NOMO-1 treated with dmso at 0.1 percent for 144 hours (cell line): ENCODE measurements around the gene POU6F2.

Experiments used
- DNase-seq: peaks from one replicate; lab custom pipeline; 2025; ENCODE audit not compliant: unreplicated experiment; lab: John Stamatoyannopoulos, UW

The POU6F2 gene

DNA sequence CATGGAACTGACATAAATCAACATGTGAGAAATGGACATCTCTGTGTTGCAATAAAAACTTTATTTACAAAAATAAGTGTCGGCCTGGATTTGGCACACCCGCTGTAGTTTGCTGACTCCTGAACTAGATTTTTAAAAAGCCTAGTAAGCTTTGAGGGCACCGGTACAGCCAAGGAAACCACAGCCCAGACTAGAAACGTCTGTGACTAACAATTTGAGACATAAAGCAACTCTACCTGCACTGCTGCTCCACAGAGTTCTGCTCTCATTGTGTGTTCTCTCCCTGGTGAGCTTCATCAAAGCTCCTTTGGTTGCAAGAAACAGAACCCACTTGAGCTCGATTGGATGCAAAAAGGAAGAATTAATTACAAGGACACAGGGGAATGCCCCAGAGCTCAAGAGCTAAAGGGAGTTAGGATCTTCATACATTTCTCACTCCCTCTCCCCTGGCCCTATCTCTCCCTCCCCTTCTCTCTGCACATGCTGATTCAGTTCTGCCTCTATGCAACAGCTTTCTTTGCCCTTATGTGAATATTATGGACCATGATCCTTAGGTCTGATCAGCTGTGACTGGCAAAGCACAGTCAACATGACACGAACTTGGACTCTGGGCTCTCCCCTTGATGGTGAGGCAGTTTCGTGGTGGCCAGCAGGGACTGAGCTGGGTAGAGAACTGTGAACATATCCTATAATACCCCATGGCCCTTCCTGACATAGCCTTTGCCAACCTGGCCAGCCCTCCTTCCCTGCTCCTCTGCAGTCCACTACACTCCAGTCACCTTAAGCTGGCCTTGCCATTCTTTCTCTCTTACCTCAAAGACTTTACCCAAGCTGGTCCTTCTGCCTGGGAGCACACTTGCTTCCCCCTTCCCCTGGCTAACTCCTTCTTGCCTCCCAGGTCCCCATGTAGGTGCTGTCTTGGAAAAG, 511.0 kb downstream of the POU6F2 start:
- DNase-seq: no peak

DNA sequence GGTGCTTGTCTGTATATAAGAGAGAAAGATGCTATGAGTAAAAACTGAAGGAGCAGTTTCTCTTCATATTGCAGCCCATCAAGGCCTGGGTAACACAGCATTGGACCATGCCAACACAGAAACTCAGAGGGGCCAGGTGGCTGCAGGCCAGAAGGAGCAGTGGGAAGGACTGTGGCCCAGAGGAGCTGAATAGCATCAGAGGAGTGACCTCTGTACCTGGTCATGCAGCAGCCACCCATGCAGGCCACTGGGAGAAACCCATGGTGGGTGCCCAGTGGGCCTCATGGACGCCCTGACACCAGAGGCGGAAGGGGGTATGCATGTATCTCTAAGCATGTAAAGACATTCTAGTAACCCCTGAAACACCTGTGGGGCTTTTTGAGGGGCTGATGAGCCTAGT, 512.6 kb downstream of the POU6F2 start:
- DNase-seq: no peak

DNA sequence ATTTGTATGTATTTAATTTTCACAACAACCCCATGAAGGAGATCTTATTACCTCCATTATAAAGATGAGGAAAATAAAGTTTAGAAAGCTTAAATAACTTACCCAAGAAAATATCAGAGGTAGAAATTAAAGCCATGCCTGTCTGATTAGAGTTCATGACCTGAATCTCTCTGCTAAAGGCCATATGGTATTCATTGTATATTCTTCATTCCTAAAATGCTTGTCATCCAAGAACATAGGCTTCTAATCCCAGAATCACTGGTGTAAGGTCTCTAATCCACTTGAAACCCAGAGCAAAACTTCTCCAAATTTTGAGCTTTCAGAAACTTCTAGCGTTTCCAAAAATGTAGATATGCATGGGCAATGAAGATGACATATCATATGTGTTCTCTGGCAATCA, 516.2 kb downstream of the POU6F2 start:
- no peak for DNase-seq

DNA sequence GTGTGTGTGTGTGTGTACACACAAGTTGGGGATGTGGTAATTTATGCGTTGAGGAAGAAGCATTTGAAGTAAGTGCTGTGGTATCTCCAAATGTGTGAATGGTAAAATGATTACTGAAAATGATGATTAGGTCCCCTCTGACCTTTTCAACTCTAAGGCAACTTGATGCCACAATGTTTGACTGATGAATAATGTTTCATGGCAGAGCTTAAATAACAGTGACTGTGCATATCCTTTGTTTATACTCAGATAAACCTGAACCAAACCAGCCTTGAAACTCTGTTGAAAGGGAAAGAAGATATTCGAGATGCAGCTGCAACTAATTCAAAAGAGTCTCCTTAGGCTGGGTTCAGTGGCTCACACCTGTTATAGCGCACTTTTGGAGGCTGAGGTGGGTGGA, 523.6 kb downstream of the POU6F2 start:
- DNase-seq: no peak

DNA sequence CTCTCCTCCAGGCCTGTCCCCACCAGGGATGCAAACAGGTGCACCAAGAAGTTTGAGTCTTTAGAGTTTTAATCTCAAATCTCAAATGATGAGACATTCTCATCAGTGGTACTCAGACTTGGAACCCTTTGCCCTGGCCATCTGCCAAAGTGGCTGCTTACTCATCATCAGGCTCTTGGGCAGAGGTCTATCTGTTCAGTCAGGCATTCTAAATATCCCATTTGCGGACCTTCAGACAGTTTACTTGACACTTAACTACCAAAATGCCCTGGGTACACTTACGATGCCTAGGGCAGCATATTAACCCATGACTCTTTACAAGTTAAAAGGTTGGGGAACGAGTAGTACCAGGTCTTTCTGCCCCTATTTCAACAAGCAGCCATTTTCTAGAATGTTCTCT, 527.3 kb downstream of the POU6F2 start:
- DNase-seq: no peak

DNA sequence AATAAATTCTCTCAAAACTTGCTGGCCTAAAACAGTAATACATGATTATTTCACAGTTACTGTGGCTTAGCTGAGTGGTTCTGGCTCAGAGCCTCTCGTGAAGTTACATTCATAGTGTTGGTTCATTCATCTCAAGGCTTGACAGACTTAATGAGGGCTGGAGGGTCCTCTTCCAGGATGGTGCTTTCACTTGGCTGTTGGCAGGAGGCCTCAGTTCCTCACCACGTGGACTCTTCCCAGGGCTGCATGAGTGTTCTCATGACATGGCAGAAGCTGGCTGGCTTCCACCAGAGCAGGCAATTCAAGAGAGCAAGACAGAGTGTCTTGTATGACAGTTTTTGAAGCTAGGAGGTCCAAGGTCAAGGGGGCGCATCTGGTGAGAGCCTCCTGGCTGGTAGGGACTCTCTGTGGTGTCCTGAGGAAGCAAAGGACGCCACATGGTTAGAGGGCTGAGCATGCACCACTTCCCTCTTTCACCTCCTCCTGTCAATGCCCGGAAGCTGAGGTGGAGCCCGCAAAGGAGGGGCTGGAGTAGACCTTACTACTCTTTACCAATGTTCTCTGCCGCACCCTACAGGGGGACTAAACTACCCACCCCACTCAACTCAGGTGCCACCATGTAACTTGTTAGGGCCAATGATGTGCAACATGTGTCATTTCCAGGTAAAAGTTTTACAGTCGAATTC, 530.3 kb downstream of the POU6F2 start:
- DNase-seq: peak; percentile 24

DNA sequence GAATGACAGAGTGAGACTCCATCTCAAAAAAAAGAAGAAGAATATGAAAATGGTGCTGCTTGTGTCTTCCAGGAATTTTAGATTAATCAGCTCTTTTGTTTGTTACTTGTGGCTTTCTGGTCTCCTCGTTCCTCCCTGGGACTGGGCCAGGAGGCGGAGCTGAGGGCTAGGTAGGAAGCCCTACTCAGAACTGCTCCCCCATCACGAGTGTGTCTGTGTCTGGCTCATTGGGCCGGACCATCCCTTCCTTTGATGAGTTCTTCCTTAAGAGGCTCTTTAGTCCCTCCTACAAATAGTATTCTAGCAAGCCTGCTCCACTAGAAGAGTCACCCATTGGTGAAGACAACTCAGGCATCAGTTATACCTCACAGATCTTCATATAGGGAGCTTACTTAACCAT, 531.7 kb downstream of the POU6F2 start:
- no peak for DNase-seq

DNA sequence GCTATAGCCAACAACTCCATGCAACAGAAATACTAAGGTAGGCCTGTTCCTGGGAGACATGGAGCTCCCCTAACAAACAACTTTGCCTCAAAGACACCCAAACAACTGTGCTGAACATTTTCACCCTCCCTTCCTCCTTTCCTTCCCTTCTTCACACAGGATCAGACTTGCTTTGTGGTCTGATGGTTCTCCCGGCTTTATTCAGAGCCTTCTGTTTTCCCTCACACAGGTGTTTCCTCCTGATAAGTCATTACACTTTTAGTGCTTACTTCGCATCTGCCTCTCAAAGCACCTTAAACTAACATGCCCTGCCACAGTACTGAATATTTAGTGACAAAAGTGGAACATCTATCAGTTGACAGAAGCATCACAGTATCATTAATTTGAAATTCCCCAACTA, 532.2 kb downstream of the POU6F2 start:
- DNase-seq: no peak

DNA sequence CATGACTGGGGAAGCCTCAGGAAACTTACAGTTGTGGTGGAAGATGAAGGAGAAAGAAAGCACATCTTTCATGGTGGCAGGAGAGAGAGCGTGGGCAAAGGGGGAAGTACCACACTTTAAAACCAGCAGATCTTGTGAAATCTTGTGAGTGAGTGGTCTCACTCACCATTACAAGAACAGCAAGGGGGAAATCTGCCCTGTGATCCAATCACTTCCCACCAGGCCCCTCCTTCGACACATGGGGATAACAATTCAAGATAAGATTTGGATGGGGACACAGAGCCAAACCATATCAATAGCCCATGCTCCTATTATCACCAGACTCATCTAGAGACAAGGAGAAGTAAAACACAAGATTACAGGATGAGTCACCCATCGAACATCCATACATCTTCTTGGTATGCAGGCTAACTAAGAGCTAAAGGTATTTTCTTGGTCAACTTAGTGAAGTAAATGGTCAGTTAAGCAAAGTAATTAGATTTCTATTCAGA, 533.2 kb downstream of the POU6F2 start:
- no peak for DNase-seq

DNA sequence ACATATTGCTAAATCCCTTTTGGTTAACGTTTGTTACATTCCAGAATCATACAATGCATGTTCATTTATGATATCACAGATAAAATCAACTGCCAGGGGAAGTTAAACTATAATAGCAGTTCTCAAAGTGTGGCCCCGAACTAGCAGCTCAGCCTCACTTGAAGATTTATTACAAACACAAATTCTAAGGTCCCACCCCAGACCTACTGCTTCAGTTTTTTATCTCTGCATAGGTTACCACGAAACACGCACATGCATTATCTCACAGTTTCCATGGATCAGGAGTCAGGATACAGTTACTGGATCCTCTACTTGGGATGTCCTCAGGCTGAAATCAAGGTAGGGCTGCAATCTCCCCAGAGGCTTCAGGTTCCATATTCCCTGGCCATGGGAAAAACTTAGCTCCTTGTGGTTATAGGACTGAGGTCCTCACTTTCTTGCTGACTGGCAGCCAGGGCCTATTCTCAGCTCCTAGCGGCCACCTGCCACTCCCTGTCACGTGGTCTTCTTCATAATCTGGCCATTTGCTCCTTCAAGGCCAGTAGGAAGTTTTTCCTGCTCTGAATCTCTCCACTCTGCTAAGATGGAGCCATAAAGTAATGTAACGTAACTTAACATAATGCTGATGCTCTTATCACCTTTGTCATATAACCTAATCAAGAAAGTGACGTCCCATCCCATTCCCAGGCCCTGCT, 538.0 kb downstream of the POU6F2 start:
- DNase-seq: no peak

DNA sequence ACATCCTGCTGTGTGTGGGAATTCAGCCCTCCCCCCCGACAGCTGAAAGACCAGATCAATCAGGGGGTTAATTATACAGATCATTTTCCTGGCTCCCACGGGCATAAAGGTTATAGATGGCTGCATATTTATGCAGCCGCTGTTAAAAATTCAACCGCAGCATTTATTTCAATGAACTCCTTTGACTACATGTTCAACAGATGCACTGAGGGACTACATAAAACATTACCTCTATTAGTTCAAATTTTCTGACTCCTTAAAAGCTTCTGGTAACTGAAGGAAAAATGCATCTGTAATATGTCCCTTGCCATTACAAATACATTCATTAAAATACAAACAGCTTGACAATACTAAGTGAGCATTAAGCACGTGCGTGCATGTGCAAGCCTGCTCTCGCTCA, 538.8 kb downstream of the POU6F2 start:
- DNase-seq: no peak

DNA sequence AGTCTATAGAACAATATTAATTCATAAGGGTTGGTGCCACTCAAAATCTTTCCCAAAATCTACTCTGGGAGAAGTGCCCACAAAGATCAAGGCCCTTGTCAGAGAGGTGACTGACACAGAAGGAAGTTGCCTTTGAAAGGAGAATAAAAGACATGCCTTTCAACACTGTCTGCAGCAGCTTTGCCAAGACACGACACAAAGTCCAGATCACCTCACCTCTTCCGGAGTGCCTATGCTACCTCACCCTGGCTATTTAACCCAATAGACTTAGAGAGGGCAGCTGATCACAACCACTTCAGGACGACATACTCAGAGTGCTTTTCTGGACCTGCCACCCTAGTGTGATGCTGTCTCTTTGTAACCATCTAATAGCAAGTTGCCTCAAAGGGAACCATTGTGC, 539.5 kb downstream of the POU6F2 start:
- no peak for DNase-seq
